Measurements from ENCODE around the gene POLR2E. TPM values are rescaled to one million over a fixed set of nuclear protein-coding genes. Genes with fewer than 3 reads are reported as not detected.

The POLR2E gene
- total and polyA plus RNA-seq, 2 of the 13 experiments (the other 11 are each of a cell fraction or from before 2014, with no cell fraction given) = 140 to 272 TPM

GRCh38 chr19:1109032-1109551, 13.9 kb upstream of the POLR2E start:
- Histone ChIP-seq H3K4me1 (ENCODE audit: insufficient read depth, low read length) (peaks cover 39% of the 10 kb centered on the region), H3K36me3 (replicated peaks in 1 of 2; ENCODE audit: control insufficient read depth in 1 of 2, insufficient read depth in 2 of 2, low read length in 2 of 2) (peaks cover 10 to 20% of the 10 kb centered on the region in 2 experiments; a peak in 4 of 5 replicates), H3K27ac (ENCODE audit: extremely low read length, insufficient read depth, low read length) (no peak overlapping the region), H3K9ac (ENCODE audit: insufficient read depth, low read depth, low read length) (no peak overlapping the region), H3K4me3 (replicated peaks in 1 of 3; ENCODE audit: insufficient read depth in 1 of 3, low read depth in 2 of 3, low read length in 3 of 3) (no peak overlapping the region), H3K4me2 (ENCODE audit: low read depth, low read length) (no peak overlapping the region), H3K79me2 (ENCODE audit: insufficient read depth, low read length) (peaks cover 11% of the 10 kb centered on the region), H2AFZ (ENCODE audit: low read length) (no peak overlapping the region), H4K20me1 (ENCODE audit: insufficient read depth, low read length) (peaks cover 15% of the 10 kb centered on the region; the same call in 1 of the 2 replicates), H3K9me3 (ENCODE audit: low read length) (no peaks in the 10 kb centered on the region), H3K27me3 (ENCODE audit: control insufficient read depth in 1 of 2, insufficient read depth in 2 of 2, low read length in 2 of 2) (no peaks in the 10 kb centered on the region)
- DNase-seq (ENCODE audit: low spot score) (no peak), ATAC-seq (no peak), FAIRE-seq (no peak)
- in situ Hi-C loops (cut with HindIII; ENCODE audit: extremely low pct_ligation_motif_present, low pct_unique_long_range_greater_than_20kb) = no loop called here
- no TSS peak for BruUV-seq (replicated peaks)
- ChIA-PET CTCF (ENCODE audit: low intra/inter-chr PET ratio, low total read pairs) (no interaction called here), POLR2A (interaction anchor here (0.6 kb wide), 1 partner anchor 129 kb away, joined by 4 read pairs; no protein-coding TSS in a partner anchor)
- WGBS (ENCODE audit: low lambda C conversion rate) = 95% methylated on average over 25 of the region's 48 CpGs
- intact Hi-C loops (cut with micrococcal nuclease; ENCODE audit: unreplicated experiment) = loop anchor here (10.0 kb wide), 1 partner anchor 54 kb away; no protein-coding TSS in a partner anchor
- TF ChIP-seq RBFOX2 (IDR thresholded peaks at IDR 0.05; ENCODE audit: low read depth, low read length) (peak; percentile 54), ZBTB38 (CRISPR knock-in tag; IDR thresholded peaks at IDR 0.05) (peak; percentile 74; the same call in 1 of the 2 replicates), HOXA3 (CRISPR knock-in tag; IDR thresholded peaks at IDR 0.05) (0 out of 2 replicates have a peak, but pooled peaks have one; percentile 39), AGO2 (optimal IDR thresholded peaks at IDR 0.05; ENCODE audit: low read depth, low read length) (peak; percentile 75), SMC3 (IDR thresholded peaks at IDR 0.05; ENCODE audit: low read length) (no peak), KDM6A (CRISPR knock-in tag; IDR thresholded peaks at IDR 0.05; ENCODE audit: low read depth) (no peak), ZBTB7A (CRISPR knock-in tag; IDR thresholded peaks at IDR 0.05) (no peak), ZBTB33 (CRISPR knock-in tag; IDR thresholded peaks at IDR 0.05) (peak; percentile 84; the same call in 1 of the 2 replicates), ZNF687 (CRISPR knock-in tag; IDR thresholded peaks at IDR 0.05) (peak; percentile 24; the same call in 1 of the 2 replicates), SRSF1 (optimal IDR thresholded peaks at IDR 0.05; ENCODE audit: low read depth, low read length) (no peak), POLR2A (IDR thresholded peaks at IDR 0.05; ENCODE audit: insufficient read depth in 1 of 2, low read depth in 2 of 2, low read length in 2 of 2) (no peak), AGO1 (IDR thresholded peaks at IDR 0.05; ENCODE audit: low read depth, low read length, poor library complexity, severe bottlenecking) (peak; percentile 71), ISL2 (CRISPR knock-in tag; IDR thresholded peaks at IDR 0.05) (no peak)
- TF ChIP-seq, protein P1, sequence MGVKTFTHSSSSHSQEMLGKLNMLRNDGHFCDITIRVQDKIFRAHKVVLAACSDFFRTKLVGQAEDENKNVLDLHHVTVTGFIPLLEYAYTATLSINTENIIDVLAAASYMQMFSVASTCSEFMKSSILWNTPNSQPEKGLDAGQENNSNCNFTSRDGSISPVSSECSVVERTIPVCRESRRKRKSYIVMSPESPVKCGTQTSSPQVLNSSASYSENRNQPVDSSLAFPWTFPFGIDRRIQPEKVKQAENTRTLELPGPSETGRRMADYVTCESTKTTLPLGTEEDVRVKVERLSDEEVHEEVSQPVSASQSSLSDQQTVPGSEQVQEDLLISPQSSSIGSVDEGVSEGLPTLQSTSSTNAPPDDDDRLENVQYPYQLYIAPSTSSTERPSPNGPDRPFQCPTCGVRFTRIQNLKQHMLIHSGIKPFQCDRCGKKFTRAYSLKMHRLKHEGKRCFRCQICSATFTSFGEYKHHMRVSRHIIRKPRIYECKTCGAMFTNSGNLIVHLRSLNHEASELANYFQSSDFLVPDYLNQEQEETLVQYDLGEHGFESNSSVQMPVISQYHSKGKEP (CRISPR knock-in tag; IDR thresholded peaks at IDR 0.05) = no peak
